NCI-H526 treated with DMSO at 0.1 percent for 48 hours (cell line): Measurements from ENCODE around the gene SIRPB2.

Experiments
- DNase-seq: peaks from one replicate; lab custom pipeline; 2025; lab: John Stamatoyannopoulos, UW

Gene SIRPB2

GRCh38 chr20:1491281-1491840 is at the start of gene SIRPB2:
Gene SIRPB2 (minus strand): TSS chr20:1491420. CDS start chr20:1491359, 61 bp downstream.
- no peak for DNase-seq

- DNase-seq: no peak
Measured at GRCh38 chr20:1539816-1540419, 48.7 kb upstream of the SIRPB2 start.

- DNase-seq: no peak
Measured at GRCh38 chr20:1538655-1539054, 47.4 kb upstream of the SIRPB2 start.

GRCh38 chr20:1537731-1538058 is 46.5 kb upstream of the SIRPB2 start:
- no peak for DNase-seq

- no peak for DNase-seq
Measured at GRCh38 chr20:1536893-1537730, 45.9 kb upstream of the SIRPB2 start.

GRCh38 chr20:1535420-1536175 is 44.4 kb upstream of the SIRPB2 start:
- no peak for DNase-seq

GRCh38 chr20:1534526-1534925 is 43.3 kb upstream of the SIRPB2 start:
- no peak for DNase-seq

GRCh38 chr20:1533059-1533458 is 41.8 kb upstream of the SIRPB2 start:
- DNase-seq: no peak

GRCh38 chr20:1528811-1529210 is 37.6 kb upstream of the SIRPB2 start:
- no peak for DNase-seq

- DNase-seq: no peak
Measured at GRCh38 chr20:1527923-1528322, 36.7 kb upstream of the SIRPB2 start.

GRCh38 chr20:1526896-1527295 is 35.7 kb upstream of the SIRPB2 start:
- no peak for DNase-seq

- no peak for DNase-seq
Measured at GRCh38 chr20:1526310-1526709, 35.1 kb upstream of the SIRPB2 start.

- DNase-seq: peak; percentile 37
Measured at GRCh38 chr20:1524004-1524403, 32.8 kb upstream of the SIRPB2 start.

GRCh38 chr20:1517010-1517409 is 25.8 kb upstream of the SIRPB2 start:
- DNase-seq: no peak

- no peak for DNase-seq
Measured at GRCh38 chr20:1513801-1514200, 22.6 kb upstream of the SIRPB2 start.

- peak; percentile 32 for DNase-seq
Measured at GRCh38 chr20:1509237-1509636, 18.0 kb upstream of the SIRPB2 start.

GRCh38 chr20:1508574-1508973 is 17.4 kb upstream of the SIRPB2 start:
- DNase-seq: no peak

- no peak for DNase-seq
Measured at GRCh38 chr20:1507276-1507675, 16.1 kb upstream of the SIRPB2 start.

- no peak for DNase-seq
Measured at GRCh38 chr20:1505871-1506270, 14.7 kb upstream of the SIRPB2 start.

GRCh38 chr20:1505361-1505760 is 14.1 kb upstream of the SIRPB2 start:
- no peak for DNase-seq

GRCh38 chr20:1503564-1504227 is 12.5 kb upstream of the SIRPB2 start:
- peak; percentile 98 for DNase-seq

GRCh38 chr20:1500496-1500895 is 9.3 kb upstream of the SIRPB2 start:
- DNase-seq: no peak
